NCI-H2227 treated with DMSO at 0.1 percent for 48 hours (cell line): ENCODE measurements around the gene MTA1.

Experiments used
- DNase-seq: peaks from one replicate; lab custom pipeline; 2025; lab: John Stamatoyannopoulos, UW

Gene MTA1

DNA sequence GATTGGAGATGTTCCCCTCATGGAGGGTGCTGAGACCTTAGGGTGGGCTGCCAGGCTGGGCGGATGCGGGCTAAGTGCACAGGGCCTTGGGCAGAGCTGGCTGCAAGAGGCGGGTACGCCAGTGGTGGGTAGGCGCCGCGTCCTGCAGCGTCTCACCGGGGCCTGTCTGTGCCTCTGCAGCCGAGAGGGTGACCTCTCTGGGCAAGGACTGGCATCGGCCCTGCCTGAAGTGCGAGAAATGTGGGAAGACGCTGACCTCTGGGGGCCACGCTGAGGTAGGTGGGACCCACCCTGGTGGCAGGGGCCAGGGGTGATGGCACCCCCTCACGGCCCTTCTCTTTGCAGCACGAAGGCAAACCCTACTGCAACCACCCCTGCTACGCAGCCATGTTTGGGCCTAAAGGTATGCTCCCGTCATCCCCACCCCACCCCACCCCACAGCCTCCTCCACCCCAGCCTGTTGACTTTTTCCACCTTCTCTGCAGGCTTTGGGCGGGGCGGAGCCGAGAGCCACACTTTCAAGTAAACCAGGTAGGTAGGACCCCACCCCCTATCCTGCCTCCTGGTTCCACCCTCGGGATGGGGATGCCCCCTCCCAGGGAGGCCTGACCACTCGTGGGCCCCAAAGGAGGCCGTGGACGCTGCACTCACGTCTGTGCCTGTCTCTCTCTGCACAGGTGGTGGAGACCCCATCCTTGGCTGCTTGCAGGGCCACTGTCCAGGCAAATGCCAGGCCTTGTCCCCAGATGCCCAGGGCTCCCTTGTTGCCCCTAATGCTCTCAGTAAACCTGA is 68.6 kb downstream of the MTA1 start:
- DNase-seq, result no peak

DNA sequence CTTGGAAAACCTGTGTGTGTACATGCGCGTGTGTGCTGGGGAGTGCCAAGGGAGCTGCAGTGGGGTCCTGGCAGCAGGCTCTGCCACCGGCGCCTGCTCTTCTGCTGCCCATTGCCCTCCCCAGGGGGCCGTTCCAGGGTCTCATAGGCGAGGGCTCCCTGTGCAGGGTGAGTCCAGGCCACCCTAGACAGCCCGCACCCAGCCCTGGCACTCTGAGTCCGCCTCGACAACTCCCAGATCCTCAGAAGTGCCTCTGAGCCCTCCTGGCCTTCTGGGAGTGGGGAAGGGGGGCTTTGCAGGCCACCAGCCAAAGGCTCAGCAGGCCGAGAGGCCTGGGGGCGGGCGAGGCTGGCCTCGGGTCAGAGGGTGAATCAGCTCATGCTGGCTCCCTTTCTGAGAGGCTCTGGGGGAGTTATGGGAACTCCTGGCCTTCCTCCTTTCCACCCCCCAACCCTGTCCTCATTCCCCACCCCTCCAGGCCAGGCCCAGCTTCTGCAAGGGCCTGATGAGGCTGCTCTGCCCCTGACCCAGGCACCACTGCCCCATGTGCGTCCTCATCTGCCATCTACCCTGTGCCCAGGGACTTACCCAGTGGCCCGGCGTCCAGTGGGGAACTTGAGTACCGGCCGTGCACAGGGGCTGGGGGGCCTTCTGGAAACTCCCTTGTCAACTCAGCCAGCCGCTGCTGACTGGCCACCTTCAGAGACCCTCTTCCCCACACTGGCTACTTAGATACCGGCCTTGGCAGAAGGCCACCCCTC is 69.3 kb downstream of the MTA1 start:
- DNase-seq, result no peak

DNA sequence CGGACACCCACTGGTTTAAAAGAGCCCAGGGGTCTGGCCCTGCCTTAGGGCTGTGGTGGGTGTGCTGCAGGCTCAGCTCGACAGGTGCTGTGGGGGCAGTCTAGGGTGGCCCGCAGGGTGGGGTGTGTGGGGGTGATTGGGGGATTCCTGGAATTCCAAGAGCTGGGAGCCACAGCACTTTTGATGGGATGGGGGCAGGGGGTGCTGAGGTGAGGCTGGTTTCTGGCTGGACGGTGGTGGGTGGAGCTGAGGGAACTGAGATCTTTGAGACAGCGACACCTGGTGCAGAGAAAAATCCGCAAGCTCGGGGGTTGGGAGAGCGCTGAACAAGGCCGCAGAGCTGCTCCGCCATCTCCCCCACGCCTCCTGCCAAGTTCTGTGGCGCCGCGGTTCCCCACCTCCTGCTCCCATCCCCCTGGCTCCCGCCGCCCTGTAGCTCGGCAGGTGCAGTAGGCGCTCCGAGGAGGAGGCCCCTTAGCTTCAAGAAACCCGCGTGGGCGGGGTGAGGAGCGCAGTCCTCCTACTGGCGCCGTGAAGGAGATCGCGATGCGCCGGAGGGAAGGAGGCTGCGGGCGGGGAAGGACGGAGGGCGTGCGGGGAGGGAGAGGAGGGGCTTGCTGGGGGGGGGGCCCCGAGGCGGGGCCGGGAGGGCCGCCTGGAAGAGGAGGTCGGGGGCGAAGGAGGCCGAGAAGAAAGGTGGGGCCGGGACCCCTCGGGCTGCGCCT is 70.1 kb downstream of the MTA1 start:
- DNase-seq, result peak; percentile 88

DNA sequence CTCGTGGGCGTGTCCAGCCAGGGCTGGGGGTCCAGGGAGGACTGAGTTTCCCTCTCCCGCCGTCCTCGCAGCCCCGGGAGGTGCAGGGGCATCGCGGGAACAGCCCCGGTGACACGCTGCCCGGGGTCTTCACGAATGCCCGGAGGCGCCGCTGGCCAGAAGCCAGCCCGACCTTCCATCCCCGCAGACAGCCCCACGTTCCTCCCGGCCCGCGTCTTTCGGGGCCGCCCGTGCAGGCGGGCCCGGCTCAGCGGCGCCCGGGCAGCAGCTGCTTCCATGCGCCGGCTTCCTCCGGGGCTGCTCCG is 70.6 kb downstream of the MTA1 start:
- DNase-seq, result no peak

DNA sequence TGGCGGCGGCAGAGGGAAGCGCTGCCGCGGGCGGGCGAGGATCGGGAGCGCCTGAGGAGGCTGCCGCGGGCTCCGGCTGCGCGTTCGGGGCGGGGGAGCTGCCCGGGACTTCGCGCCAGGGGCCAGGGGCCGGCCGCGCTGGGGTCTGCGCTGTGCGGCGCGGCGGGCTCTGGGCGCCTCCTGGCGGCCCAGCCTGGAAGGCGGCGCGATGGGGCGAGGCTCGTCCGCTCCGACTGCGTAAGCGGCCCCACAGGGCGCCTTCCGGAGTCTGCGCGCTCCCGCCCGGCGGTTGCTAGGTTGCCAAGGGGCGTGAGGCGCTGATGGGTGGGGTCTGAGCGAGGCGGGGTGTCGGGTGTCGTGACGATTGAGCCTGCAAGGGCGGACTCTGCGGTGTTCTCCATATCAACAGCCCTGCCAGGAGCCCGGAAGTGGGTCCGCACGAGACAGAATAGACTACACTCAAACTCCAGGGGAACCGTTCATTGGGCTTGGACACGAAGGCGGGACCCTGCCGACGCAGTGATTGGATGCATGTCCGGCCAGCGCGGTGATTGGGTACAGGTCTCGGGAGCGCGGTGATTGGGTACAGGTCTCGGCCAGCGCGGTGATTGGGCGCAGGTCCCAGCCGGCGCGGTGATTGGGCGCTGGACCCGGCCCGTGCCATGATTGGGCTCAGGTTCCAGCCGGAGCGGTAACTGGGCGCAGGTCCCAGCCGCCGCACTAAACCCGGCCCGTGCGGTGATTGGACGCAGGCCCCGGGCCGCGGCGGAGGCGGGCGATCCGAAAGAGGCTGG is 71.1 kb downstream of the MTA1 start, which contains the start of gene TEDC1:
TSS of gene TEDC1 (plus strand) at position 675 of the 794 bp plus-strand sequence. CDS start 130 bp downstream, outside the sequence.
- DNase-seq, result peak; percentile 100

DNA sequence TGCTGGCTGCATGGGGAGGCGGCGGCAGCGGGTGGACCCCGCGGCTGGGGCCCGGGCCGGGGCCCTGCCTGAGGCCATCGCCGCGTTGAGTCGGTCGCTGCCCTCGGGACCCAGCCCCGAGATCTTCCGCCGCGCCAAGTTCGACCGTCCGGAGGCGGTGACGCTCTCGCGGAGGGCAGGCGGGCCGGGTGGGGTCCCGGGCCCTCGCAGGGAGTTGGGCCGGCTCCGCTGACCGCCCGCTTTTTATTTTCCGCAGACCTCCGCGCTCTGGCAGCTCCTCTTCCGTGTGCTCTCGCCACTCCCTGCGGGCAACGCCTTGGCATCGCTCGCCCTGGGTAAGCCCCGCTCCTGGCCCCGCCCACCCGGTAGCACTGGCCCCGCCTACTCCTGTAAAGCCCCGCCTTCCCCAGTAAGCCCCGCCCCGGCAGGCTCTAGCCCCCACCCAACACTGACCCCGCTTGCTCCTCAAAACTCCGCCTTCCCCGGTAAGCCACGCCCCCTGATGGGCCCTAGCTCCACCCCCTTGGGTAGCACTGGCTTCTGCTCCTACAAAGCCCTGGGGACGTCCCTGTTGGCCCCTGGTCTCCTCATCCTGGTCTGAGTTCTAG is 71.8 kb downstream of the MTA1 start:
- no peak for DNase-seq

DNA sequence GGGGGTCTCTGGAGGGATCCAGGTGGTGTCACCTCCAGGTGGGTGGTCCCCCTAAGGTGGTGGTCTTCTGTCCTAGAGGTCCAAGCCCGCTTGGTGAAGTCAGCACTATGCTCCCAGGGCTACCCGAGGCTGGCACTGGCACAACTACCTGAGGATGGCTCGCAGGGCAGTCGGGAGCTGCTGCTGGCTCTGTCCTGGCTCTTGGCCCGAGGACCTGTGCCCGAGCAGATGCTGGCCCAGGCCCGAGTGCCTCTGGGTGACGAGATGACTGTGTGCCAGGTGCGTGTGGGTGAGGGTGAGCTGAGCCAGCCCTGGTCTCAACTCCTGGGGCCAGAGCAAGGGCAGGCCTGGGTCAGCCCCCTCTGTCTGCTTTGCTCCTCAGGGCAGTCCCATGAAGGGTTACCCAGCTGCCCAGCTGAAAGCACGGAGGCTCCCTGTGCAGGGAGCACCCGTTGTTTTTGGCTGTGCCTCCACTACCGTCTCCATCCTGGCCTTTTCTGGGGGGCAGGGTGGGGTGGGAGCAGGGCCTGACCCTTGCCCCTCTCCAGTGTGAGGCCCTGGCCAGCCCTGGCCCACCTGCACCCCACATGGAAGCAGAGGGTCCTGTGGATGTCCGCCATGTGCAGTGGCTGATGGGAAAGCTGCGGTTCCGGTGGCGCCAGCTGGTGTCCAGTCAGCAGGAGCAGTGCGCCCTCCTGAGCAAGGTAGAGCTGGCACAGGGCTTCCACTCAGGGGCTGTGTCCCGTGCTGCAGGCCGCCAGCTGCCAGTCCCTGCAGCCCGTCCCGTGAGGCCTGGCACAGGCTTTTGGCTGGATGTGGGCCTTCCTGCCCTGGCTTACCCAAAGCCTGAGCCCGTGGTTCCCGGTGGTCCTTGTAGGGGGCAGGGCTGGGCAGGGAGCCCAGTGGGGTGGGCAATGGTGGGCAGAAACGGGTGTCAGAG is 72.7 kb downstream of the MTA1 start:
- DNase-seq, result no peak

DNA sequence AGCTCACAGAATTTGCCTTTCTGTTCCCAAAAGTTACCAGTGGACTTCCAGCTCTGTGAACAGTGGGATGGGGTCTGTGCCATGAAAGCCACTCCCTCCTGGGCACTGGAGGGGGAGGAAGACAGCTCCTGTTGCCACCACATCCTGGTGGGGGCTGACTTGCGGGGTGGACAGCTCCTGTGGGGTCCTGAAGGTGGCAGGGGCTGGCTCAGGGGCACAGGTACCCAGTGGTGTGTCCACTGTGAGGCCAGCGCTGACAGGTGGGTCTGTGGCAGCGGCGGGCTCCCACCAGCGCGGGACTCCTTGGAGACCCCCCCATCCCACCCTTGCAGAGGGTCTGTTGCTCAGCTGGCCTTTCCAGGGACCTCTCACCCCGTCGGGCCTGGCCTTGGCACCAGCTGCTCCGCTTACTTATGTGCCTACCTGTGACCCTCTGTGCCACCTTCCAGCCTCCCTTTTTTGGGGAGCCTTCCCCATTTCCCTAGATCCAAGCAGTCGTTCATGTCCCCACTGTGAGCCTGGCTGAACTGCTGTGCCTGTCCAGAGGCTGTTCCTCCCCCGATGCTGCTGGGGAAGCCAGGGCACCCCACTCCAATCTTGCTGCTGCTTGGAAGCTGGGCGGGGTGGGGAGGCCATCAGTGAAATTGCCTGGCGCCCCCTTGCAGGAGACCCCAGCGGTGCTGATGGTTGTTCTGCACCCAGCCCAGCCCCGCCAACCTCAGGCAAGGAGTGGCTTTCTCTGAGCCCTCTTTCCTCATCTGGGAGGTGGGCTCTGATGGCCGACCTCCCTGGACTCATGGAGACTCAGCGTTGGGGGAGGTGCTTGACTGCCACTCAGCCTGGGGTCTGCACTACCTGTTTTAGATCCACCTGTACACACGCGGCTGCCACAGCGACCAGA is 73.6 kb downstream of the MTA1 start:
- no peak for DNase-seq

DNA sequence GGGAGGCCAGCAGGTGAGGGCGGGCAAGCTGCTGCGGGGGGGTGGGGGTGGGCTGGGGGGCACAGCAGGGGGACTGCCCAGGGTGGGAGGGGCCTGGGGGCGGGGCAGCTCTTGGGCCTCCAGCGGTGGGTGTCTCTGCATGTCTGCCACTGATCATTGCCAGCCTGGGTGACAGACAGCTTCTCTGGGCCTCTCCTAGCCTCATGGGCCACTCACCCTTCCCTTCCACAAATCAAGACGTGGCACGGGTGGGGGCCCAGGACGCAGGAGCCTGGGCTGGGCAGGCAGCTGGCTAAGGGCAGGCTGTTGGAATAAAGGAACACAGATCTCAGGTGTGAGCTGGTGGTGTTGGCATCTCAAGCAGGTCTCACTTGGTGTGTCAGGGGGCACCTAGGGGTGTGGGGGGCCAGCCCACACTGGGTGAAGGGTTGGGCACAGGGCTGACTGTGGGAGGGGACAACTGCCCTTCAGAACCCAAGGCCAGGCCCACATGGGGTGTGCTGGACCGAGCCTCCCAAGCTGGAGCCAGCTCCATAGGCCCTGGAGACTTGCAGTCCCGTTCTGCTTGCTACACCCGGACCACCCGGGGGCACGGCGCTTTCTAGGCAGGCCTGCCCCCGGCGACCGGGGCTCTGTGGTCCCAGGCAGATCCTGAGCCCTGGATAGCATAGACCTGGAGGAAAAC is 74.4 kb downstream of the MTA1 start:
- no peak for DNase-seq

DNA sequence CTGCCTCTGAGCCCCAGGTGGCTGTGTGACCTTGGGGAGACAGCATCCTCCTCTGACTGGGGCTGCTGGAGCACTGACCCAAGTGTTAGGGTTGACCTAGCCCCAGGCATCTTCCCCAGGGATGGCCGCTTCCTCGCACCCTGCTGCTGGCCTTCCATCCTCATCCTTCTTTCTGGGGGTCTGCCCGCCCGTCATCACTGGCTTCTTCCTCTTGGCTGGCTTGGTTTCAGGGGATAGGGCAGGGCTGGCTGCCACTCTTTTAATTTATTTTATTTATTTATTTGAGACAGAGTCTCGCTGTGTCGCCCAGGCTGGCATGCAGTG is 74.9 kb downstream of the MTA1 start:
- DNase-seq, result no peak

DNA sequence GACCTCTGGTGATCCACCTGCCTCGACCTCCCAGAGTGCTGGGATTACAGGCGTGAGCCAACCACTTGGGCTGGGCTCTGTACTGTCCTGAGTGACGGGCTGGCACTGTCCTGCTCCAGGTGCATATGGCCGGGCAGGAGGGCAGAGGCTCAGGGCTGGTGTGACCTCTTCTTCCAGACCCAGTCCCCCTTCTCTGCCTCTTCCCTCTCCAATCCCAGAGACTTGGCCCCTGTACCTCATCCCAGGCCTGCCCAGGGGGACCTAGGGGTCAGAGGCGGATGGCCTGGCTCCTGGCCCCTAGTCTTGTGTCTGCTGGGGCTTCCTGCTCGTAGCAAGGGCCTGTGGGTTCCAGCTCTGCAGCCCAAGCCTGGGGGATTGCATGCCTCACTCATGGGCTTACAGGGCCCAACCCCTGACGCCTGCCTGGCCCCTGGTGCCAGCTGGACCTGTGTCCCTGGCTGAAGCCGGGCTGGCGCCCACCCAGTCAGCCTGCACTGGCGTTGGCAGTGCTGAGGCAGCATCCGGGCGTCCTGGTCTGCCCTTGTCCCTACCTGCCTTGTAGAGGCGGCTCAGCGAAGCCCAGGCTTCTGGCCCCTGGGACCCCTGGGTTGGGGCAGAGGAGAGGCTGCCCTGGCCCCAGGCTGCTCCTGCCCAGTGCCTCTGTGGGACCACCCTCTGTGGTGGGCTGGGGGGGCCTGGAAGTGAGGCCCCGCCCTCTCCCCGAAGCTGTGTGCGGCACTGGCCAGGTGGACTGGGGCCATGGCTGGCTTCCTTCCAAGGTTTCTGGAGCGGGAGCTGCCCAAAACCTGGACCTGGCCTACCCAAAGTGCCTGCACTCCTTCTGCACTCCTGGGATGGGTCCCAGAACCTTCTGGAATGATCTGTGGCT is 75.7 kb downstream of the MTA1 start:
- DNase-seq, result no peak

DNA sequence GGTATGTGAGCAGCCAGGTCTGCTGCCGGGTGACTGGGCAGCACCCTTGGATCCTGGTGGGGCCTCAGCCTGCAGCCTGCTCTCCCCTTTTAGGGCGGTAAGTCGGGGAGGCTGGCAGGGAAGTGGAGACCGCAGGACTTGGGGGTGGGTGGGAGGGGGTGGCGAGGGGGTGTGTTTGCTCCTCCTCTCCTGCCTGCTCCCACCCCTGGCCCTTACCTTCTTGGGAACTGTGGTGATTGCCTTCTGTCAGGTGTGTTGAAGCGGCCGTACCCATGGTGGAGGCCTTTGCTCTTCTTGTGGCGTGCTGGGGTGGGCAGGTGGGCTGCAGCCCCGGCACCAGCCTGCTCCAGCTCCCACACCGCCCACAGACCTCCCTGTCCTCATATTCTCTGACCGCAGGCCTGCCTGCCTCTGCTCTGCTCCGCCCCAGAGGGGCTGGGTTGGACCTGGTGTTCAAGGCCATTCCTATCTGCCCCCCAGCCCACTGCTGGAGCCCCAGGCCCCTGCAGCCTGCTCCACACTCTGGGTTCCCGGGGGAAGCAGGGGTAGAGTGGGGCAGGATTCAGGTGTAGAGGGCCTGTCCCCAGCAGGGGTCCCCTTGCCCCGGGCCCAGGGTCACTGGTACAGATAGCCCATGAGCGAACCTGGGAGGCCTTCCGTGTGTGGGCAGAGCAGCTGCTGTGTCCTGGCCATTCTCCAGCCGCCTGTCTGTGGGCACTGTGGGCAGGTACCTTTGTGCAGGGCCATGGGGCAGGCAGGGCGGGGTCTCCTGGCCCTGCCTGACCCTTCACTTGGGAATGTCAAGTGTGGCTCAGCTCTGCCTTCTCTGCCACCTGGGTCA is 76.6 kb downstream of the MTA1 start:
- no peak for DNase-seq

DNA sequence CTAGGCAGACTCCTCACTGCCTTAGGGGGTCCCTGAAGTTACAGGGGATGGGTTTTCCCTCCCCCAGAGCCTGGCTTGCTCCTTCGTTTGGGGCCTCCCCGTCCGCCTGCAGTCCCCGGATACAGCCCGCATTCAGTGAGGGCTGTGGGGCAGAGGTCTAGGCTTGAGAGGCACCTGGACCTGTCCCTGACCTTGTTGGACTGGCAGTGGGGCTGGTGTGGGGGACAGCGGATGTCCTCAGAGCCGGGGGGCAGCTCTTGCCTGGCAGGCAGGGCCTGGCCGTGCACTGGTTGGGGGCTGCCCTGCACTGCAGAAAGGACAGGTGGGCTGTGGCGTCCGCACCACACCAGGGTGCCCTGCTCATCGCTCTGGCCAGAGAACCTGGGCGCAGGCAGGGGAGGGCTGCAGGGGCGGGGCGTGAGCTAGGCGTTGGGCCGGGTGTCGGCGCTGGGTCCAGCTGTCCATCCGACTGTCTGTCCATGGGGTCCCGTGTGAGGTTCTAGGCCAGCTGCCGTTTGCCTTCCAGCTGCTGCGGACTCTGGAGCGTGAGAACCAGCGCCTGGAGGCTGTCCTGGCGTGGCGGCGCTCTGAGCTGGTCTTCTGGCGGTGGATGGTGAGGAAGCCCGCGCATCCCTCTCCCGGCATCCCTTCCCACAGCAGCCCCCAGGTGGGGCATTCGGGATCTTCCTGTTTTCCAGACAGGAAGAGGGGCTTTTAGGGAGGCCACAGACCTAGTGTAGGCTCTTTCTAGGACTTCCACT is 77.4 kb downstream of the MTA1 start:
- DNase-seq, result no peak

DNA sequence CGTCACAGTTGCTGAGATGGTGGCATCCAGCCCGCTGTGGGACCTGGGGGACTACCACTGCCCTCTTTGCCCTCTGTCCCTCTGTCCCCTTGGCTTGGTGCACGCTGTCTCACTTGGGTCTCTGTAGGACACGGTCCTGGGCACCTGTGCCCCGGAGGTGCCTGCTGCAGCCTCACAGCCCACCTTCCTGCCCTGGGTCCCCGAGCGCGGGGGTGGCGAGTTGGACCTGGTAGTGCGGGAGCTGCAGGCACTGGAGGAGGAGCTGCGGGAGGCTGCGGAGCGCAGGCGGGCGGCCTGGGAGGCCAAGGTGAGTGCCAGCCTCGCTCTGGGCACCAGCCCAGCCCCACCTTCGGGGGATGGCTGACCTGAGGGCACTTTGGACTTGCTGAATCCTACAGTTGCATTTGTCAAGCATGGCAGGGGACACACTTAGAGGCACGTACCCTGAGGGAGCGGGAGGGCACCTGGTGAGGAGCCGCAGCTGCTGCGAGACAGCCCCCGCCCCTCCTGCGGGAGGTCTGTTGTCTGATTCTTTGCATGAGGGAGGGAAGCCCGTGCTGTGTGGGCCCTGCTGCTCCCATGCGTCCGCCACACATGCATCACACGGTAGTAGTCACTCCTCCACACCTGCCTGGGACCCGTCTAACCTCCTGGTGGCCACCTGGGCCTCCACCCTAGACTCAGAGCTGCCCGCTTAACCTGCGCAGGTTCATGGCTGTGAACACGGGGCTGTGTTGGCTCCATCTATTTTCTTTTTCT is 78.2 kb downstream of the MTA1 start:
- no peak for DNase-seq

DNA sequence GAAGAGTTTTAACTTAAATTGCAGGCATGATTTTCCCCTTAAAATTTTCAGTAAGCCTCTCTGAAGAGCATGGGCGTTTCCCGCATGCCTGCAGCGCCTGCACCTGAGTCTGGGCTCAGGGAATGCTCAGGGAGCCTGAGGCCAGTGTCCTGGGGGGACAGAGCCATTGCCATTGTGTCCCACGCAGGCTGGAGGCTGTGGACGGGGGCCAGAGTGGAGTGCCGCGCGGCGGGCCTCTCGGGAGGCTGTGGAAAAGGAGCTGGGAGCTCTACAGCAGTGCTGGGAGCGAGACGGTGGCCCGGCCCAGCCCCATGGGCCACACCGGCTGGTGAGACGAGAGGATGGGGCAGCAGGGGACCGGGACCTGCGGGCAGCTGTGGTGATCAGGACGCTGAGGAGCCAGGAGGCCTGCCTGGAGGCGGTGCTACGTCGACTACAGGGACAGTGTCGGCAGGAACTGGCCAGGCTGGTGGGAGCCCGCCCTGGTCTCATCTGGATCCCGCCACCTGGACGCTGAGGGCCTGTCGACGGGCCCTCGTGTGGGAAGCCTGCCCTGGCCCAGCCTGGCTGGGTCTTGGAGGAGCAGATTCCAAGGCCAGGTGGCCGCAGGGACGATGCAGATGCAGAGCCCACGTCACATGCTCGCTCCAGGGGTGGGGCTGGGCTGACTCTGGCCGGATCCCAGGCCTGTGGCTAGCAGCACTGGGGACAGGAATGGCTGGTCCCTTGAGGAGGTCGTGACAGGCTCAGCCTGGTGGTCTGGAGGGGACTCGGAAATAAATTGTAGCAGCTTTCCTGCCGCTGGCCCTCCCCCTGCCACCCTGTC is 79.0 kb downstream of the MTA1 start:
- DNase-seq, result no peak
